Endodermal cell (in vitro differentiated cells): ENCODE data around the gene RFTN1. TPM values are rescaled to one million over a fixed set of nuclear protein-coding genes. Genes with fewer than 3 reads are reported as not detected.
A peak's percentile ranks its signal among the peaks of the same experiment; 100 is the strongest.

Experiments
- DNase-seq: peaks from one replicate; pipeline ENCODE4 v3.0.0-alpha.2; 2017
- H3K27ac ChIP-seq: 2 replicates; pipeline ENCODE4 v1.5.1; 2013; ENCODE audit warnings: mild to moderate bottlenecking, low read depth, low read length, moderate library complexity
- H3K27me3 ChIP-seq: 2 replicates; pipeline ENCODE4 v1.6.1; 2013; ENCODE audit warnings: mild to moderate bottlenecking, low read length, moderate library complexity; ENCODE audit not compliant: insufficient read depth, control insufficient read depth, poor library complexity, severe bottlenecking
- H3K36me3 ChIP-seq: 2 replicates; pipeline ENCODE4 v1.7.0; 2013; ENCODE audit warnings: mild to moderate bottlenecking, low read length, moderate library complexity; ENCODE audit not compliant: control insufficient read depth, insufficient read depth
- H3K4me1 ChIP-seq: one replicate; pipeline ENCODE4 v1.7.0; 2013; ENCODE audit warnings: low read length; ENCODE audit not compliant: control insufficient read depth, insufficient read depth
- H3K4me3 ChIP-seq: 2 replicates; pipeline ENCODE4 v1.5.1; 2013; ENCODE audit warnings: mild to moderate bottlenecking, low read length, moderate library complexity
- H3K9ac ChIP-seq: 2 replicates; pipeline ENCODE4 v1.6.1; 2013; ENCODE audit warnings: mild to moderate bottlenecking, low read length, moderate library complexity; ENCODE audit not compliant: poor library complexity, severe bottlenecking; ENCODE audit errors: extremely low read depth
- H3K9me3 ChIP-seq: 2 replicates; pipeline ENCODE4 v1.6.1; 2013; ENCODE audit warnings: mild to moderate bottlenecking, low read length, moderate library complexity; ENCODE audit not compliant: control insufficient read depth
- H3K27ac Mint-ChIP-seq: 2 replicates; pipeline ENCODE4 v1.8.0; 2020; ENCODE audit warnings: mixed read lengths
- H3K27me3 Mint-ChIP-seq: 2 replicates; pipeline ENCODE4 v1.8.0; 2021; ENCODE audit warnings: mild to moderate bottlenecking, mixed read lengths; ENCODE audit not compliant: insufficient read depth
- H3K36me3 Mint-ChIP-seq: 2 replicates; pipeline ENCODE4 v1.8.0; 2020; ENCODE audit warnings: low read depth, mixed read lengths
- H3K4me1 Mint-ChIP-seq: 2 replicates; pipeline ENCODE4 v1.8.0; 2020; ENCODE audit warnings: mixed read lengths
- H3K4me3 Mint-ChIP-seq: 2 replicates; pipeline ENCODE4 v1.8.0; 2020; ENCODE audit warnings: mild to moderate bottlenecking, moderate library complexity, mixed read lengths
- H3K9me3 Mint-ChIP-seq: 2 replicates; pipeline ENCODE4 v1.8.0; 2020; ENCODE audit warnings: mild to moderate bottlenecking, mixed read lengths
- WGBS, 2 experiments: methylation state at CpG; one replicate each; pipeline versions ENCODE4 v1.1.5 to v1.1.7; 2013; ENCODE audit warnings: missing lambda C conversion rate in 2 of 2, mixed read lengths in 1 of 2; ENCODE audit not compliant: insufficient coverage in 1 of 2, insufficient read length in 1 of 2; 5-methylcytosine and 5-hydroxymethylcytosine counted together
- total RNA-seq, 2 donors: library from RNA; stranded (reverse); fragmentation: NEBNext Ultra II Directional in 1 of 2; extraction: Animal tissue kit (Norgen Biotek cat#: 25700) in 1 of 2; gene quantifications; 2 replicates in 1 of 2; 3 replicates in 1 of 2; pipeline ENCODE4 v1.2.1, GENCODE V29; 2021
- TF ChIP-seq, protein P1 (sequence below): fragments of 200-600 bp; sonication (generic); conservative IDR thresholded peaks from 2 replicates; pipeline ENCODE4 v1.5.0; 2021; ENCODE audit warnings: antibody characterized with exemption, mild to moderate bottlenecking

RFTN1 gene
- total RNA-seq, 2 donors from 2014 or later, result 0.80 to 1.1 TPM

DNA sequence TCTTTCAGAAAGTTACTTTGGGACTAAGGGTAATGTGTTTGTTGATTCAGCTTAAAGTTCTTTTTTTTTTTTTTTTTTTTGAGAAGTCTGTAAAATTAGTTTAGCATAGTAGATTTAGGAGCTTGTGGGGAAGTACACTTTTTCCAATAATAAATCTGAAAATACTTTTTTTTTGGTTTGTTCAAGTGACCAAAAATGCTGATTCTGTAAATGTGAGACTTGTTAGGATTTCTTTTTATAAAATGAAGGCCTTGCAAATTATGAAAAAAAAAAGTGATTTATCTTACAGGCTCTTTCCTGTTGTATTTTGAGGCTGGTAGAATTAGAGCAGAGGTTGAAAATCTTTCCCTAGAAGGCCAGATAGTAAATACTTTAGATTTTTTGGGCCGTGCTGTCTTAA, 240.9 kb downstream of the RFTN1 start:
- no peaks in the 10 kb centered on the region for H3K27me3 Mint-ChIP-seq
- no peak overlapping the region for H3K4me3 ChIP-seq
- no peak overlapping the region for H3K27ac Mint-ChIP-seq
- no peaks in the 10 kb centered on the region for H3K9me3 ChIP-seq
- no peak overlapping the region for H3K4me3 Mint-ChIP-seq
- H3K27ac ChIP-seq, result no peak overlapping the region
- H3K36me3 ChIP-seq, result peaks cover 52% of the 10 kb centered on the region
- H3K4me1 Mint-ChIP-seq, result no peaks in the 10 kb centered on the region
- H3K4me1 ChIP-seq, result no peaks in the 10 kb centered on the region
- H3K36me3 Mint-ChIP-seq, result peaks cover 25% of the 10 kb centered on the region
- WGBS, 2 experiments, result 80% methylated on average over 1 of the region's 1 CpG; no CpG with 5 or more reads in 1 of the 2 experiments
- DNase-seq, result no peak
- H3K27me3 ChIP-seq, result no peaks in the 10 kb centered on the region
- H3K9me3 Mint-ChIP-seq, result no peaks in the 10 kb centered on the region
- TF ChIP-seq, protein P1, sequence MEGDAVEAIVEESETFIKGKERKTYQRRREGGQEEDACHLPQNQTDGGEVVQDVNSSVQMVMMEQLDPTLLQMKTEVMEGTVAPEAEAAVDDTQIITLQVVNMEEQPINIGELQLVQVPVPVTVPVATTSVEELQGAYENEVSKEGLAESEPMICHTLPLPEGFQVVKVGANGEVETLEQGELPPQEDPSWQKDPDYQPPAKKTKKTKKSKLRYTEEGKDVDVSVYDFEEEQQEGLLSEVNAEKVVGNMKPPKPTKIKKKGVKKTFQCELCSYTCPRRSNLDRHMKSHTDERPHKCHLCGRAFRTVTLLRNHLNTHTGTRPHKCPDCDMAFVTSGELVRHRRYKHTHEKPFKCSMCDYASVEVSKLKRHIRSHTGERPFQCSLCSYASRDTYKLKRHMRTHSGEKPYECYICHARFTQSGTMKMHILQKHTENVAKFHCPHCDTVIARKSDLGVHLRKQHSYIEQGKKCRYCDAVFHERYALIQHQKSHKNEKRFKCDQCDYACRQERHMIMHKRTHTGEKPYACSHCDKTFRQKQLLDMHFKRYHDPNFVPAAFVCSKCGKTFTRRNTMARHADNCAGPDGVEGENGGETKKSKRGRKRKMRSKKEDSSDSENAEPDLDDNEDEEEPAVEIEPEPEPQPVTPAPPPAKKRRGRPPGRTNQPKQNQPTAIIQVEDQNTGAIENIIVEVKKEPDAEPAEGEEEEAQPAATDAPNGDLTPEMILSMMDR, result no peak
- H3K9ac ChIP-seq, result no peak overlapping the region

DNA sequence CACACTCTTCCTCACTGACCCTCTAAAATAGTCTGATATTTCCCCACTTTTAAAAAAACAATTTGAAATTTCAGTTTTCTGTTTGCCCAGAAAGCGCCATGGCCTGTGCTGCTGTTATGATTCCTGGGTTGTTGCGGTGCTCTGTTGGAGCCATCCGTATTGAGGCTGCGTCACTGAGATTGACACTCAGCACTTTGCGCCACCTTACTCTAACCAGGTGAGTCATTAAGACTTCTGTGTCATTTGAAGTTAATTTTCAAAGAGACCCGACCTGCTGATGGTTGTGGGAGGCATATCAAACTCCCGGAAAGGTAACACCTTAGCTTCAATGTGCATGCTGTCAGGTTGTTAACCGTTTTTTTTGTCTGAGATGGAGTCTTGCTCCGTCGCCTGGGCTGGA, 242.6 kb downstream of the RFTN1 start:
- Histone ChIP-seq H3K27ac (no peak overlapping the region), H3K4me1 (no peaks in the 10 kb centered on the region), H3K9me3 (no peaks in the 10 kb centered on the region), H3K4me3 (no peak overlapping the region), H3K9ac (no peak overlapping the region), H3K27me3 (no peaks in the 10 kb centered on the region), H3K36me3 (peaks cover 46% of the 10 kb centered on the region)
- peaks cover 24% of the 10 kb centered on the region for H3K36me3 Mint-ChIP-seq
- H3K9me3 Mint-ChIP-seq, result no peaks in the 10 kb centered on the region
- TF ChIP-seq, protein P1, result no peak
- peaks cover 13% of the 10 kb centered on the region for H3K4me1 Mint-ChIP-seq
- 94 to 96% methylated on average over 10 of the region's 10 CpGs for WGBS, 2 experiments
- DNase-seq, result no peak
- no peak overlapping the region for H3K27ac Mint-ChIP-seq
- H3K4me3 Mint-ChIP-seq, result no peak overlapping the region
- no peaks in the 10 kb centered on the region for H3K27me3 Mint-ChIP-seq

DNA sequence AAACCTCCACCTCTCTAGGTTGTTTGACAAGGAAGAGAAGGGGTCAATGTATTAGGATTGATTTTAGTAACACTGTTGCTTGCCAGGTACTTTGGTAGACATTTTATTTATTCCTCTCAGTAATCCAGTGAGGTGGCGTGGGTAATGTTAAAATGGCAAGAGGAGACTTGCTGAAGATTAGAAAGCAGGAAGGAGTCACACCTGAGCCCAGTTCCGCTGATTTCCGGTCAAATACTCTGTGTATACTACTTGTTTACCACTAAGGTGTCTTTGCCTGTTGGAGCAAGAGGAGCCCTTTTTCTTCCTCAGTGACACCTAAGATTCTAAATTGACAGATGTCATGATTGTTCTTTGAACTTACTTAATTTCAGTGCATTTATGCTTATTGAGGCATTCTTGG, 246.8 kb downstream of the RFTN1 start:
- Histone ChIP-seq H3K27ac (no peak overlapping the region), H3K9ac (no peak overlapping the region), H3K4me1 (no peaks in the 10 kb centered on the region), H3K27me3 (no peaks in the 10 kb centered on the region), H3K4me3 (peak overlapping the region; percentile 98), H3K36me3 (peaks cover 33% of the 10 kb centered on the region), H3K9me3 (no peaks in the 10 kb centered on the region)
- H3K36me3 Mint-ChIP-seq, result peaks cover 13% of the 10 kb centered on the region
- H3K9me3 Mint-ChIP-seq, result no peaks in the 10 kb centered on the region
- TF ChIP-seq, protein P1, result no peak
- H3K27ac Mint-ChIP-seq, result no peak overlapping the region
- no peaks in the 10 kb centered on the region for H3K27me3 Mint-ChIP-seq
- peaks cover 19% of the 10 kb centered on the region for H3K4me1 Mint-ChIP-seq
- DNase-seq, result no peak
- peak overlapping the region; percentile 95 for H3K4me3 Mint-ChIP-seq
- 94 to 100% methylated on average over 3 of the region's 3 CpGs for WGBS, 2 experiments

Other genes starting within 250 kb of the RFTN1 start
- gene DPH3, start 248.8 kb downstream of the RFTN1 start, total RNA-seq, result 10 to 100 TPM; 34.5 to 36.4 TPM
- 10 to 100 TPM; 16.1 to 22.4 TPM for gene OXNAD1, start 248.5 kb downstream of the RFTN1 start, total RNA-seq
- gene DAZL, start 91.7 kb upstream of the RFTN1 start, total RNA-seq, result not detected